Limb (tissue), 2 donors: Measurements from ENCODE around the gene PLPP3.

ENCODE experiments used
- DNase-seq, 2 donors: peaks; one replicate each; pipeline ENCODE4 v3.0.0-alpha.2; 2016; ENCODE audit errors: extremely low spot score in 2 of 2

PLPP3 gene

GRCh38 chr1:56463376-56463775, 116.0 kb downstream of the PLPP3 start:
- no peak for DNase-seq

DNA sequence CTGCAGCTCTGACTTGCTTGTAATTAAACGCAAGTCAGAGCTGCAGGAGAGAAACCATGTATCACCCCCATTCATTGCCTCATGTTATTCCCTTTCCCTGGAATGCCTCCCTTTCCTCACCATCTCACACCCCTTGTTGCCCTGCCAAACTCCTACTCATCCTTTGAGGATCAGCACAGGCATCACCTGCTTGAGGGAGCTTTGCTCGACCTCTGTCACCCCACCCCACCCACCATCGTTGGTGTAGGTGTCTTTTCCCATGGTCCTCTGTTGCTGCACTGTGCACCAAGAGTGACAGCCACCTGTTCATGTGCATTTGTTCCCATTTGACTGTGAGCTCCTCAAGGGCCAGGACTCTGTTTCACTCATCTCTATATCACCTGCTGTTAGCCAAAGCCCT, 117.2 kb downstream of the PLPP3 start:
- DNase-seq: no peak

- no peak for DNase-seq
Observed at GRCh38 chr1:56461158-56462127, 117.9 kb downstream of the PLPP3 start.

- no peak for DNase-seq
Observed at GRCh38 chr1:56459260-56459659, 120.1 kb downstream of the PLPP3 start.

- DNase-seq: no peak
Observed at GRCh38 chr1:56457756-56458375, 121.5 kb downstream of the PLPP3 start.

DNA sequence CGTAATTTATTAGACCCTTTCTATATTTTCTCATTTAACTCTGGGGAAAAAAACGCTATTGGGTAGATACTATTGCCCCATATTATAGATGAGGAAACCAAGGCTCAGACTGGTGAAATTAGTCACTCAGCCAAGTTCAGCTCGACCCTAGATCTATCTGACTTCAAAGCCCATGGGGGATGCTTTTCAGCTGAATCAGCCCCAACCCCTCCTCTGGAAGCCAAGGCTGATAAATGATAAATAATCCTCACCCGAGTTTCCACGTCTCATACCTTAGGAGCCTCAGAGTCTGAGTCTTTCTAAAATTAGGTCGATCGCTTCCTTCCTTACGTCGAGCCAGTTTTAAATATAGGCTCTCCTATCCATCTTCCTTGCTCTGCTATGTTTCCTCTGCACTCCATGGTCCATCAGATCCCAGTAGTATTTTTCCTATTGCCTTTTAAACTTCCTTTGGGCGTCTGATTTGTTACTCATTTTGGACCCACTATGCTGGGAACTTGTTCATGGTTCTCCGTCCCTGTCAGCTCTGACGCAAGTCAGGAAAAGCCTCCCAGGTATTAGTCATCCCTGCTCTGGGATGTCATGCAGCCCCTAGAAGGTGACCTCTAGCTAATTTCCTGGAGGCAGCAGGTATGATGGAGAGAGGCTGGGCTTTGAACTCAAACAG, 122.8 kb downstream of the PLPP3 start:
- no peak for DNase-seq

DNA sequence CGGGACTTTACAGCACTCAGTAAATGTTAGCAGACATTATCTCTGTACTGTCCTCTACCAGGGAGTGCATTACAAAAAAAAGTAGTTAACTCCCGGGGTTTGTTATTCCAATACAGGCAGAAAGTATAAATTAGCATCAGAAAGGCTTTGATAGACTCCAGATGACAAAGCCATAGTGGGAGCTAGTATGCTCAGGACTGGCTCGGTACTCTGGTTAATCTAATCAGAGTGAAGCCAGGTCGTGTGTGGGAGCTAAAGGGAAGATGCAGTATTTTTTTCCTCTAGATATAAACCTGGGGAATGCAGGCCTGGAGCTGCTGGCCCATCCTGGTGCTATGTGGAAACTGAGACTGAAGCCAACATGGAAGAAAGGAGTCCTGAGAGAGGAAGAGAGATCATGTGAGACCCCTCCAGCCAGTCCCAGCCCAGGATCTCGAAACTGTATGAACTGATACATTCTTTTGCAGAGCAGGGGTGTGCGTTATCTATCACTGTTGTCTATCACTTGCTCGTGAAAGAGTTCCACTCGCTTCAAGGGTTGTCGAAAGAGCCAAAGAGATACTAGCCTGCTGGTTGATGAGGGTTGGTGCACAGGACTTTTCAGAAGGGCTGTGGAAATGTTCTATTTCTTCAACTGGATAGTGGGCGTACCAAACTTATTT, 125.8 kb downstream of the PLPP3 start:
- no peak for DNase-seq

DNA sequence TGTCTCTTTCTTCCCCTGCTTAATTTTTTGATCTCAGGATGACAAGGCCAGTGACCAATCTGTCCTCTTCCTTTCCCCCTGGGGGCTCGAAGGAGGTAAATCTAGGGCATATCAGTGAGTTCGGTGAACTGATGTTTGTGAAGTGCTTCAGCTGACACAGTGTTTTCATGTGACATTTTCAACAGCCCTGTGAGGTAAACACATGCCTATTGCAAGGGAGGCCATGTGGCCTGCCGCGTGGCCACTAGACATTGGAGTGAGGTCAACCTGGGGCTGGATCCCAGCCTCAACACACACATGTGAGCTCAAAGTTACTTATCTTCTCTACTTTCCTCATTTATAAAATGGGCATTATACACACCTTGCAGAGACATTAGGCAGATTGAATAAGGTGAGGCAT, 126.3 kb downstream of the PLPP3 start:
- no peak for DNase-seq

- DNase-seq: no peak
Observed at GRCh38 chr1:56452027-56453011, 127.0 kb downstream of the PLPP3 start.

- DNase-seq: no peak
Observed at GRCh38 chr1:56451491-56451890, 127.9 kb downstream of the PLPP3 start.

- DNase-seq: no peak
Observed at GRCh38 chr1:56450004-56450666, 129.2 kb downstream of the PLPP3 start.

DNA sequence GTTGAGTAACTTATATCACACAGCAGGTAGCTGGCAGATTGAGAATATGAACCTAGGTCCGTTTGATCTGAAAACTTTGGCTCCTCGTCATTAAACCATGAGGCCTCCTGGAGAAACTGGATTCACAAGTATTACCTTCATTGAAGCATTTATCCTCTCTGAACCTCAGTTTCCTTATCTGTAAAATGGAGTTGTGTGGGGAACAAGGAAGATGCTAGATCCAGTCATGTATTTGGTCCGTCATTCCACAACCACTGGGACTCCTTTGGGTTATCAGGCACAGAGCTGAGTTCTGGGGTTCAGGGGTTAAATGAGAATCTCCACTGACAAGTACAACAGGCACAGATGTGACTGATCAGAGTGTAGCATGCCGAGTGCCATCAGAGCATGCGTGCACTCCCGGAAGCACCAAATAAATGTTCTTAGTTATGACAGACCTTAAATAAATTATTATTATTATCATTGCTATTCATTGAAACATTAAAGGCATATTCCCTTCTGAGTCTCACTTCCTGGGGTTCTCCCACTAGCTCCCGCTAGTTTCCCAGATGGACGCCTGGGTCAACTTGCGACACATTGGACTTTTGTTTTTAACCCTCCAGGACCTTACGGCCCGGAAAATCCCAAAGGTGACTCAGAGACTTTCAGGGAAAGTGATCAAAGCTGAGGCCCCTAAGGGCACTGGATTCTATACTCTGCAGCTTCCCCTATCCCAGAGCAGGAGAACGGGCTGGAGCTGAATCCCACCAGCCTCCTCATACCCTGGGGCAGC, 130.6 kb downstream of the PLPP3 start:
- no peak for DNase-seq

DNA sequence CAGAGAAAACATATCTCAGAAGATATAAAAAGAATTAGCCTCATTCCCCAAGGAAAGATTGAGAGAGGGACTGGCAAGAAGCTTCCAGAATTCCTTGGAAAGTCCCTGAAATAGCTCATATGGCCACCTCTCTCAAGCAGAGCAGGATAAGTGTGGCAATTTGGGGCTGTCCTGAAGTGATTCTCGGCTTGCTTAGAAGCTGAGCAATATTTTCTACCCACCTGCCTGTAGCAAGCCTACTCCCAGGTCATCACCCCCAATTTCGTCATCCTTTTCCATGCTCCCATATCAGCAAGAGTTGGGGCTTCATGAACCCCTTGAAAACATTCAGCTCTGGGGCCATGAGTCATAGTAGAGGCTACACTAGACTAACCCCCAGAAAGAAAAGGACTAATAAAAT, 131.5 kb downstream of the PLPP3 start:
- no peak for DNase-seq

DNA sequence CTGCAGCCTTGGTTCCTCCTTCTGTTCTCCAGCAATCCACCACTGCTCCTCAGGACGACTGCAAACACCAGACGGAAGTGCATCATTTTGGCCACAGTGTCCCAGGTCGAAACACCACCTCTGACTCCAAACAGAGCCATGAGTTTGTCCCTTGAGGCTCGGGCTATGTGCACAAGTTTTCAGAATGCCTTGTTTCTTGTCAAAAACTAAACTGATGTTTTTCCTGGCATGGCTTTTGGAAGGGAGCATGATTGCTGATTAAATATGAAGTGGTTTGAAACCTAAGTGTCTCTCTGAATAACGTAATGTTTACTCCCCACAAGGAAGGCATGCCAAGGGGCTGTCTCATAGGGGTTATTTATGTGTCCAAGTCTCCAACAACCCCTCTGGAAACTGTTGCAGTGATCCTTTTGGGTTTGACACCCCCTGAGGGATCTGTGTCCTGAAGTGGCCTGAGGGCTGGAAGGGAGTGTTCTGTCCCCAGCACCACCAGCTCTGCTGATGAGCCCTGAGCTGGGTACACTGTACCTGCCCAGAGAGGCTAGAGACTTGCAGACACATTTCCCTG, 132.7 kb downstream of the PLPP3 start:
- DNase-seq: no peak

GRCh38 chr1:56444960-56445646, 134.3 kb downstream of the PLPP3 start:
- DNase-seq: no peak
